Transverse colon (tissue), 3 donors: ENCODE results near the gene RSBN1.

Experiments used
- CTCF ChIP-seq, 5 experiments: fragments of 200-600 bp in 3 of 5; fragments of 450-650 bp in 2 of 5; sonication (generic) in 3 of 5; IDR thresholded peaks; 1 replicate in 2 of 5; 2 replicates in 3 of 5; pipeline ENCODE4 v1.5.1; 2016 to 2017; ENCODE audit warnings: antibody characterized with exemption in 5 of 5, inconsistent platforms in 3 of 5, mild to moderate bottlenecking in 2 of 5, moderate library complexity in 1 of 5
- EP300 ChIP-seq: sonication (generic); formaldehyde crosslinking; IDR thresholded peaks from one replicate; pipeline ENCODE4 v1.6.1; 2017; ENCODE audit warnings: antibody characterized with exemption, low read depth
- POLR2A ChIP-seq: fragments of 450-650 bp; IDR thresholded peaks from one replicate; pipeline ENCODE4 v1.6.1; 2016; ENCODE audit warnings: antibody characterized with exemption, mild to moderate bottlenecking, moderate library complexity

GRCh38 chr1:113768916-113769600 is 43.2 kb downstream of the RSBN1 start:
- TF ChIP-seq CTCF (IDR thresholded peaks at IDR 0.05) (no peak), EP300 (no peak), POLR2A (no peak)
